Liver (tissue), 3 donors: ENCODE measurements around the gene SEPTIN10.

Experiments
- RAD21 ChIP-seq, 2 donors: IDR thresholded peaks; 2 replicates each; pipeline ENCODE4 v1.6.1; 2016; ENCODE audit warnings: antibody characterized with exemption in 2 of 2, mild to moderate bottlenecking in 2 of 2
- TAF1 ChIP-seq: conservative IDR thresholded peaks from 2 replicates; pipeline ENCODE4 v1.6.1; 2016; ENCODE audit warnings: antibody characterized with exemption, mild to moderate bottlenecking
- TF ChIP-seq, protein P1 (sequence below): fragments of 150-350 bp; IDR thresholded peaks from 2 replicates; pipeline ENCODE4 v1.5.1; 2017; ENCODE audit warnings: improper control_type of control experiment, low read depth, low read length; ENCODE audit not compliant: missing input control
- TF ChIP-seq, protein P2 (sequence below): IDR thresholded peaks from 2 replicates; pipeline ENCODE4 v1.6.1; 2016; ENCODE audit warnings: antibody characterized with exemption
- donor health status: healthy.
- donor health status: healthy.

DNA sequence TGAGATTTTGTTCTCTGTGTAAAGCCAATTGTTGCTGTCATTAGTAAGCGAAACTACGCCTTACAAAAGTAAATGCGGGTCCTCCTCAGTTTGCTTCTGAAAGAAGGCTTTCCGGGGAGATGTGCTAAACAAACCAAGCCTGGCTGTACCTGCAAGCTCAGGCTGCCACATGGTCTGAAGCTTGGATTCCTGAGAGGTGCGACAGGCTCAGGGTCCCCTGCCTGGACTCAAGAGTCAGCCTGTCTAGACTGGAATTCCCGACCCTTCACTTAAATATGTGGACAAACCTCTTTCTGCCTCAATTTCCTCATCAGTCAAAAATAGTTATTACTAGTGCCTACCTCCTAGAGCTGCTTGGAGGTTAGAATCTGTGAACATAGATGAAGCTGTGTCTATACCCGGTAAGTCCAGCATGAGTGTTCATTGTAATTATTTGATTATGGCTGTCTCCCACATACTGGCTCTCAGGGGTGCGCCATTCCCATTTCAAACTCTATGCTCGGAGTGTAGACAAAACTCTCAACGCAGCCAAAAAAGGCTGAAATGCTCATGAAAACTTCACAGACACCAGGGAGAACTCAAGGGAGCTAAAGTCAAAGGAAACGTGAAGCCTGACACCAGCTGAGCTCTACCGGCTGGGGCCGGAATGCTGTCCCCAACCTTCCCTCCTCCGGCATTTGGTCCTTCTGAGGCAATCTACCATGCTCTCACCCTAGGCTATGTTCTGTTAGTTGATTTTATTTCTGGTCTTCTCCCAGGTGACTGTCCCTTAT lies 31.8 kb upstream of the SEPTIN10 start:
- TF ChIP-seq, protein P1, sequence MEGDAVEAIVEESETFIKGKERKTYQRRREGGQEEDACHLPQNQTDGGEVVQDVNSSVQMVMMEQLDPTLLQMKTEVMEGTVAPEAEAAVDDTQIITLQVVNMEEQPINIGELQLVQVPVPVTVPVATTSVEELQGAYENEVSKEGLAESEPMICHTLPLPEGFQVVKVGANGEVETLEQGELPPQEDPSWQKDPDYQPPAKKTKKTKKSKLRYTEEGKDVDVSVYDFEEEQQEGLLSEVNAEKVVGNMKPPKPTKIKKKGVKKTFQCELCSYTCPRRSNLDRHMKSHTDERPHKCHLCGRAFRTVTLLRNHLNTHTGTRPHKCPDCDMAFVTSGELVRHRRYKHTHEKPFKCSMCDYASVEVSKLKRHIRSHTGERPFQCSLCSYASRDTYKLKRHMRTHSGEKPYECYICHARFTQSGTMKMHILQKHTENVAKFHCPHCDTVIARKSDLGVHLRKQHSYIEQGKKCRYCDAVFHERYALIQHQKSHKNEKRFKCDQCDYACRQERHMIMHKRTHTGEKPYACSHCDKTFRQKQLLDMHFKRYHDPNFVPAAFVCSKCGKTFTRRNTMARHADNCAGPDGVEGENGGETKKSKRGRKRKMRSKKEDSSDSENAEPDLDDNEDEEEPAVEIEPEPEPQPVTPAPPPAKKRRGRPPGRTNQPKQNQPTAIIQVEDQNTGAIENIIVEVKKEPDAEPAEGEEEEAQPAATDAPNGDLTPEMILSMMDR, result no peak
- TF ChIP-seq, protein P2, sequence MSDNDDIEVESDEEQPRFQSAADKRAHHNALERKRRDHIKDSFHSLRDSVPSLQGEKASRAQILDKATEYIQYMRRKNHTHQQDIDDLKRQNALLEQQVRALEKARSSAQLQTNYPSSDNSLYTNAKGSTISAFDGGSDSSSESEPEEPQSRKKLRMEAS, result no peak
- no peak for TF ChIP-seq TAF1
- no peak for TF ChIP-seq RAD21 (IDR thresholded peaks at IDR 0.05)
